IPS-20b (cell line): ENCODE results near the gene AFG3L2.
A peak's percentile ranks its signal among the peaks of the same experiment; 100 is the strongest.

ENCODE experiments used
- H3K27ac ChIP-seq: one replicate; pipeline ENCODE4 v1.5.1; 2013; ENCODE audit warnings: low read length
- H3K27me3 ChIP-seq: 2 replicates; pipeline ENCODE4 v1.6.1; 2013; ENCODE audit warnings: mild to moderate bottlenecking, low read length, inconsistent platforms; ENCODE audit not compliant: insufficient read depth
- H3K36me3 ChIP-seq: 2 replicates; pipeline ENCODE4 v1.6.1; 2013; ENCODE audit warnings: low read depth, mild to moderate bottlenecking, inconsistent platforms, low read length, moderate library complexity; ENCODE audit not compliant: insufficient read depth
- H3K4me1 ChIP-seq: 2 replicates; pipeline ENCODE4 v1.6.1; 2013; ENCODE audit warnings: mild to moderate bottlenecking, control low read depth, inconsistent platforms, low read length, moderate library complexity; ENCODE audit not compliant: insufficient read depth
- H3K4me3 ChIP-seq: 2 replicates; pipeline ENCODE4 v1.5.1; 2013; ENCODE audit warnings: mild to moderate bottlenecking, low read length, inconsistent platforms
- H3K9ac ChIP-seq: 2 replicates; pipeline ENCODE4 v1.6.1; 2013; ENCODE audit warnings: low read depth, mild to moderate bottlenecking, inconsistent platforms, low read length, moderate library complexity
- H3K9me3 ChIP-seq: 2 replicates; pipeline ENCODE4 v1.6.1; 2013; ENCODE audit warnings: mild to moderate bottlenecking, low read depth, low read length, inconsistent platforms; ENCODE audit not compliant: insufficient read depth

AFG3L2 gene

DNA sequence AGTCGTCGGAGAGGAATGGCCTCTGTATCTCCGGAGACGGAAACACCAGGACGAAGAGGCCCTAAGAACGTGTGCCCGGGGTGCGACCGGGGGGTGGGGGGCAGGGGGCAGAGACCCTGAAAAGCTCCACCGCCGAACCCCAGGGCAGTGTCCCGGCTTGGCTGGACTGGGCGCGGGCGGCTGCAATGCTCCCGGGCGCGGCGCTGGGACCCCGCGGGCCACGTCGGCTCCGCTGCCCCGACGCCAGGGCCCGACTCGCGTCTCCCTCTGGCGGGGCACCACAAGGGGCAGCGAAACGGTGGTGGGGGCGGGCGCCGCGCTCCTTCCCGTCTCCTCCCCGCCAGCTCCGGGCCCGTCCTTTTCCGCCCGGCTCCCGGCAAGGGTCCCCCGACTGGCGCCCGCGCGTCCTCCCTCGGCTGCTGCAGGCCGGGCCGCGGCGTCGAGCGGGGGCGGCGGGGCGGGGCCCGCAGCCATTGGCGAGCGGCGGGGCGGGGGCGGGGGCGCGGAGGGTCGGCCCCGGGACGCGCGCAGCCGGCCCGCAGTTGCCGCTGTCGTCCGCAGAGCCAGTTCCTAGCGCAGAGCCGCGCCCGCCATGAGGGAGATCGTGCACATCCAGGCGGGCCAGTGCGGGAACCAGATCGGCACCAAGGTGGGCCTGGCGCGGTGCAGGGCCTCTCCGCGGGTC, 69.2 kb downstream of the AFG3L2 start, which contains the start of gene TUBB6:
Gene TUBB6, plus strand, starts transcription at position 541 of the 685 bp plus-strand sequence. Its CDS starts 52 bp downstream, at position 593.
- peaks cover 31% of the 10 kb centered on the region for H3K36me3 ChIP-seq
- peaks cover 5% of the 10 kb centered on the region; the same call in 1 of the 2 replicates for H3K9me3 ChIP-seq
- H3K4me3 ChIP-seq, result peak within 1 kb of the TSS; percentile 84
- peaks cover 11% of the 10 kb centered on the region for H3K4me1 ChIP-seq
- no peak within 1 kb of the TSS for H3K27ac ChIP-seq
- peaks cover 51% of the 10 kb centered on the region for H3K27me3 ChIP-seq
- peak within 1 kb of the TSS; percentile 76; the same call in 1 of the 2 replicates for H3K9ac ChIP-seq

- Histone ChIP-seq H3K4me1 (peaks cover 11% of the 10 kb centered on the region), H3K9me3 (peaks cover 3% of the 10 kb centered on the region; the same call in 1 of the 2 replicates), H3K27me3 (peaks cover 51% of the 10 kb centered on the region), H3K36me3 (peaks cover 25% of the 10 kb centered on the region), H3K4me3 (peak overlapping the region; percentile 64), H3K27ac (no peak overlapping the region), H3K9ac (peak overlapping the region; percentile 46; the same call in 1 of the 2 replicates)
Measured at GRCh38 chr18:12306752-12307700, 70.0 kb downstream of the AFG3L2 start.

- Histone ChIP-seq H3K27me3 (peaks cover 51% of the 10 kb centered on the region), H3K27ac (no peak overlapping the region), H3K9ac (no peak overlapping the region), H3K4me3 (peak overlapping the region; percentile 64; the same call in 1 of the 2 replicates), H3K9me3 (no peaks in the 10 kb centered on the region), H3K4me1 (peaks cover 11% of the 10 kb centered on the region), H3K36me3 (peaks cover 15% of the 10 kb centered on the region)
Measured at GRCh38 chr18:12305930-12306629, 70.9 kb downstream of the AFG3L2 start.

DNA sequence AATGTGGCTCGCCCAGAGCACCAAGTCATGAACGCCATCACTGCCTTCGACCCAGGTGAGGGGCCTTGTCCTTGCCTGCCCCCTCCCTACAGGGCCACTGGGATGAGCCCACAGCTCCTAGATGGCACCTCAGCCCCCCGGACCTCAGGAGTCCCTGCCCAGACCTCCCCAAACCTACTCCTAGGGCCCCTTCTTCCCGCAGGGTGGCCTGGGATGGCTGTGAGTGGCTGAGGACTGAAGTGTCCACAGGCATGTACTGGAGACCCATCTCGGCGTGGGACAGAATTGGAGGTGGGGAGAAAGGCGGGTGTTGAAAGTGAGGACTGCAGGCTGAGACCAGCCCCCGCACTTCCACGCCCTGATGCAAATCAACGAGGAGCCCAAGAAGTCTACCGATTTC, 71.8 kb downstream of the AFG3L2 start:
- Histone ChIP-seq H3K9me3 (no peaks in the 10 kb centered on the region), H3K27ac (no peak overlapping the region), H3K9ac (no peak overlapping the region), H3K36me3 (peaks cover 7% of the 10 kb centered on the region; the same call in 1 of the 2 replicates), H3K4me1 (peaks cover 11% of the 10 kb centered on the region), H3K27me3 (peaks cover 51% of the 10 kb centered on the region), H3K4me3 (no peak overlapping the region)

- Histone ChIP-seq H3K9ac (no peak overlapping the region), H3K4me1 (peaks cover 8% of the 10 kb centered on the region; the same call in 1 of the 2 replicates)
Measured at GRCh38 chr18:12304351-12305210, 72.4 kb downstream of the AFG3L2 start.

DNA sequence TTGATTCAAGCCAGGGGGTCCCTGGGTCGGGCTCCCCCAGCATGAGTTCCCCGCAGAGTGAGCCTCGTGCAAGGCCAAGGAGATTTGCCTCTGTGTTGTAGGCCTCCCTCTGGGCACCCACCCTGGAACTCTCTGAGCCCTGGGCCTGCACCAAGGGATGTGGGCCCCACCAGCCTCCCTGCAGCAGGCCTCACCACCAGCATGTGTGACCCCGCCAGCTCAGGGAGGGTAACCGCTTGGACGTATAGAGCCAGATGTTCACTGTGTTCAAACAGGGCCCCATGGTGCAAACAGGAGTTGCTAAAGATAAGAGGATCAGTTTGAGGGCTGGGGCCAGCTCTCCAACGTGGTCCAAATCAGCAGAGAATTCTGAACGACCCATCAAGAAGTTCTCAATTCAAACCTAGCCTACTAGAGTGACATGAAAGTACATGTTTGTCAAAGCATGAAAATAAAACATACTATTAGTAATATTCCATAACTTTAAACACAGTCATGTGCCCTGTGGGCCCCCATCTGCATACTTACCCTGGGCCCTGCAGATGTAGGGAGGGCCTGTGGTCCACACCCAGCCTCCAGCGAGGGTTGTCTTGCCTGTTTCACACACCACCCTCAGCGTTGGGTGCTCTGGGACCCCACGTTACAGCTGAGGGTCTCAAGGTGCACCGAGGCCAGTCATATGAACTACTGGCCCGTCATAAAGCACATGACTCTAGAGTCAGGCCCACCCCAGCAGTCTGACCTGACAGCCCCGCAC, 74.5 kb downstream of the AFG3L2 start:
- Histone ChIP-seq H3K27me3 (peaks cover 37% of the 10 kb centered on the region), H3K9ac (no peak overlapping the region), H3K9me3 (no peaks in the 10 kb centered on the region), H3K27ac (no peak overlapping the region), H3K36me3 (no peaks in the 10 kb centered on the region), H3K4me3 (no peak overlapping the region), H3K4me1 (peaks cover 8% of the 10 kb centered on the region; the same call in 1 of the 2 replicates)

More at GRCh38 chr18:12304351-12305210, 72.4 kb downstream of the AFG3L2 start:
- Histone ChIP-seq H3K27ac (no peak overlapping the region), H3K36me3 (peaks cover 3% of the 10 kb centered on the region; the same call in 1 of the 2 replicates), H3K27me3 (peaks cover 49% of the 10 kb centered on the region), H3K9me3 (no peaks in the 10 kb centered on the region), H3K4me3 (no peak overlapping the region)

DNA sequence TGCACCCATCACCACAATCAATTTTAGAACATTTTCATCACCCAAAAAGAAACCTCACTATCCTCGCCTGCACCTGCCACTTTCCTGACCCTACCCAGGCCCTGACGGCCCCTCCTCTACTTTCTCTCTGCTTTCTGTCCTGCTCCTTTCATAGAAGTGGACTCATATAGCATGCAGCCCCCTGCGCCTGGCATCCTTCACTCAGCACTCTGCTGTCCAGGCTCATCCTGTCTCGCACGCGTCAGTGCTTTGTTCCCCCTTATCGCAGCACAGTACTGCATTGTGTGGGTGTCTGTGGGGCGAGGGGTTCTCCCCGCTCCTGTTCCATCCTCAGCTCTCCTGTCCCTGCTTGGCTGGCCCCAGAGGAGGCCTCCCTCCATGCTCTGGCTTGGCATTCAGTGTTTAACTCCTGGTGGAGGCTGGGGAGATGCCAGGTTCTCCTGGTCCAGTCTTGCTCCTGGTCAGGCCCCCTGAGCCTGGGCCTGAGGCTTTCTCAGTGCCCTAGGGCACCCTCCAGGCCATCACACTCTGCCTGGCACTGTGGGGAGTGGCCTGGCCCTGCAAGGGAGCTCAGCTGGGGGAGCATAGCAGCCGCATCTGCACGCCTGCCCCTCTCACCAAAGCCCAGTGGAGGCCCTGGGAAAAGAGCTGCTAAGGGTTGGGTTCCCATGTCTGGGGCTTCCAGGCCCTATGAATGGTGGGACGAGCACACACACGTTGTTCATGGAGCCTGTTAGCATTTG, 75.6 kb downstream of the AFG3L2 start:
- peaks cover 26% of the 10 kb centered on the region for H3K27me3 ChIP-seq
- H3K36me3 ChIP-seq, result no peaks in the 10 kb centered on the region
- H3K4me3 ChIP-seq, result no peak overlapping the region
- H3K27ac ChIP-seq, result no peak overlapping the region
- H3K9me3 ChIP-seq, result no peaks in the 10 kb centered on the region
- peaks cover 4% of the 10 kb centered on the region; the same call in 1 of the 2 replicates for H3K4me1 ChIP-seq
- no peak overlapping the region for H3K9ac ChIP-seq

DNA sequence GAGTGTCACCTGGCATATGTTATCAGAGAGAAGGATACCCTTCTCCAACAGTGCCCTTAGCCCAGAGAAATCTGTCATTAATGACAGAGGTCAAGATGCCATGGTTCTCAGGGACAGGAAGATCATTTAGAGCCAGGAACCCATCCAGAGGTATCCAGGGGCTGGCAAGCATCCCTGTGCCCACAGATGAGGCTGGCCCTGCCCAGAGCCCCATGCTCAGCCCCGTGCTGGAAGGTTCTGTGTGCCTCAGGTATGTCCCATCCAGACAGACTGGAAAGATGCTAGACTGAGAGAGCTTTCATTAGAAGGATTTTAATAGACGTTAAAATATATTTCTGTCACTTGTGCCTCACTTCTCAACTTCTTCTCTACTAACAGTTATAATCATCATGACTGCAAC, 77.2 kb downstream of the AFG3L2 start:
- Histone ChIP-seq H3K9me3 (no peaks in the 10 kb centered on the region), H3K27me3 (peaks cover 10% of the 10 kb centered on the region), H3K27ac (no peak overlapping the region), H3K4me1 (no peaks in the 10 kb centered on the region), H3K36me3 (no peaks in the 10 kb centered on the region), H3K9ac (no peak overlapping the region), H3K4me3 (no peak overlapping the region)

DNA sequence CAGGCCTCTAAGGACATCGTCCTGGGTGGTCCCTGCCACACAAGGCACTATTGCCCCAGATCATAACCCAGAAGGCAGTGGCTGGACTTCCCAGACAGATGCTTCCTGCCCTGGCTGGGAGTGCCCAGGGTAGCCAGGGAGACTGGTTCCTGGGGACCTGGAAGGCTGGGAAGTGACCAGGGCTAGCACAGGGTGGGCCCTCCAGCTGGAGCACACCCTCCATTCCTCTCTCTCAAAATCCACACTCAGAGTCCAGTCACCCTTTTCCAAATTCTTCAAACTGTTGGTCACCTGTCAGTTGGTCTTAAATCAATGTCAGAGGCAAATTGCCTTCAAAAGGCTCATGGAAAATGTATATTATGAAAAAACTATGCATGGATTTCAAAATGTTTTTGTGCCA, 80.6 kb downstream of the AFG3L2 start:
- no peaks in the 10 kb centered on the region for H3K4me1 ChIP-seq
- H3K9me3 ChIP-seq, result no peaks in the 10 kb centered on the region
- H3K36me3 ChIP-seq, result no peaks in the 10 kb centered on the region
- no peaks in the 10 kb centered on the region for H3K27me3 ChIP-seq
- H3K9ac ChIP-seq, result no peak overlapping the region
- H3K4me3 ChIP-seq, result no peak overlapping the region
- no peak overlapping the region for H3K27ac ChIP-seq

- Histone ChIP-seq H3K27me3 (no peaks in the 10 kb centered on the region), H3K27ac (no peak overlapping the region), H3K9me3 (no peaks in the 10 kb centered on the region), H3K4me3 (no peak overlapping the region), H3K4me1 (no peaks in the 10 kb centered on the region), H3K9ac (no peak overlapping the region), H3K36me3 (no peaks in the 10 kb centered on the region)
Measured at GRCh38 chr18:12296087-12296403, 81.0 kb downstream of the AFG3L2 start.
